HepG2 (cell line): Measurements from ENCODE around the gene MYO3B. TPM values are rescaled to one million over a fixed set of nuclear protein-coding genes. Genes with fewer than 3 reads are reported as not detected.

Experiments used
- ATF5 ChIP-seq: sonication (generic); formaldehyde crosslinking; IDR thresholded peaks from 2 replicates; pipeline ENCODE4 v1.4.0; 2020; ENCODE audit warnings: mild to moderate bottlenecking, low read depth, missing genetic modification reagents
- CCAR2 ChIP-seq: fragments of 200-400 bp; formaldehyde crosslinking; optimal IDR thresholded peaks from 2 replicates; pipeline ENCODE3; 2018; ENCODE audit warnings: low read depth, mild to moderate bottlenecking, low read length, moderate library complexity
- CHD2 ChIP-seq: IDR thresholded peaks from 2 replicates; pipeline ENCODE4 v1.6.1; 2011; ENCODE audit warnings: low read depth, low read length, improper control_type of control experiment
- CSRNP2 ChIP-seq: sonication (generic); formaldehyde crosslinking; conservative IDR thresholded peaks from 2 replicates; pipeline ENCODE4 v1.8.0; 2022; ENCODE audit warnings: low read depth, missing genetic modification reagents
- FIP1L1 ChIP-seq: fragments of 200-400 bp; formaldehyde crosslinking; IDR thresholded peaks from 2 replicates; pipeline ENCODE4 v1.6.1; 2018; ENCODE audit warnings: low read depth, mild to moderate bottlenecking, low read length, moderate library complexity, borderline replicate concordance; ENCODE audit not compliant: insufficient read depth
- HOXD1 ChIP-seq: sonication (generic); formaldehyde crosslinking; IDR thresholded peaks from 2 replicates; pipeline ENCODE4 v1.5.0; 2020; ENCODE audit warnings: missing genetic modification reagents
- ISX ChIP-seq: sonication (generic); formaldehyde crosslinking; conservative IDR thresholded peaks from 2 replicates; pipeline ENCODE4 v1.5.0; 2020; ENCODE audit warnings: missing genetic modification reagents
- JUND ChIP-seq: sonication (generic); formaldehyde crosslinking; IDR thresholded peaks from 2 replicates; pipeline ENCODE4 v1.8.0; 2022; ENCODE audit warnings: mild to moderate bottlenecking, missing genetic modification reagents
- KDM2A ChIP-seq: sonication (generic); formaldehyde crosslinking; IDR thresholded peaks from 2 replicates; pipeline ENCODE4 v1.4.0; 2020; ENCODE audit warnings: low read depth, missing genetic modification reagents, borderline replicate concordance
- KLF13 ChIP-seq: sonication (generic); formaldehyde crosslinking; IDR thresholded peaks from 2 replicates; pipeline ENCODE4 v1.4.0; 2020; ENCODE audit warnings: mild to moderate bottlenecking, missing genetic modification reagents
- NFE2L1 ChIP-seq: sonication (generic); formaldehyde crosslinking; IDR thresholded peaks from 2 replicates; pipeline ENCODE4 v1.4.0; 2020; ENCODE audit warnings: missing genetic modification reagents, mild to moderate bottlenecking, borderline replicate concordance
- NR3C1 ChIP-seq: sonication (generic); formaldehyde crosslinking; IDR thresholded peaks from 2 replicates; pipeline ENCODE4 v1.4.0; 2020; ENCODE audit warnings: missing genetic modification reagents
- SAFB2 ChIP-seq: sonication (generic); formaldehyde crosslinking; IDR thresholded peaks from 2 replicates; pipeline ENCODE4 v1.5.1; 2020; ENCODE audit warnings: missing genetic modification reagents, low read depth, mild to moderate bottlenecking, borderline replicate concordance
- SAP130 ChIP-seq: IDR thresholded peaks from 2 replicates; pipeline ENCODE4 v1.6.1; 2016; ENCODE audit warnings: low read depth
- SMARCC2 ChIP-seq: fragments of 450-650 bp; IDR thresholded peaks from 2 replicates; pipeline ENCODE4 v1.6.1; 2017; ENCODE audit warnings: antibody characterized with exemption, mild to moderate bottlenecking
- SOX5 ChIP-seq: IDR thresholded peaks from 2 replicates; pipeline ENCODE4 v1.6.1; 2016; ENCODE audit warnings: borderline replicate concordance
- TSC22D2 ChIP-seq: sonication (generic); formaldehyde crosslinking; IDR thresholded peaks from 2 replicates; pipeline ENCODE4 v1.5.1; 2020; ENCODE audit warnings: missing genetic modification reagents, mild to moderate bottlenecking, borderline replicate concordance
- ZFP36L2 ChIP-seq: sonication (generic); formaldehyde crosslinking; IDR thresholded peaks from 2 replicates; pipeline ENCODE4 v1.4.0; 2020; ENCODE audit warnings: missing genetic modification reagents
- ZNF382 ChIP-seq: sonication (generic); formaldehyde crosslinking; IDR thresholded peaks from 2 replicates; pipeline ENCODE4 v1.5.0; 2020; ENCODE audit warnings: missing genetic modification reagents, mild to moderate bottlenecking, borderline replicate concordance
- ZNF446 ChIP-seq: sonication (generic); formaldehyde crosslinking; IDR thresholded peaks from 2 replicates; pipeline ENCODE4 v1.5.0; 2020; ENCODE audit warnings: mild to moderate bottlenecking, missing genetic modification reagents
- ZNF562 ChIP-seq: sonication (generic); formaldehyde crosslinking; IDR thresholded peaks from 2 replicates; pipeline ENCODE4 v1.8.0; 2022; ENCODE audit warnings: missing genetic modification reagents, borderline replicate concordance
- ZSCAN29 ChIP-seq: sonication (generic); formaldehyde crosslinking; conservative IDR thresholded peaks from 2 replicates; pipeline ENCODE4 v1.4.0; 2020; ENCODE audit warnings: mild to moderate bottlenecking, missing genetic modification reagents
- polyA plus RNA-seq, 8 experiments: library from polyadenylated mRNA; depleted of rRNA in 3 of 8; stranded (reverse) in 7 of 8; unstranded in 1 of 8; fragments of >200 nt; fragmentation: Illumina TruSeq in 4 of 8; extraction: Trizol in 4 of 8; gene quantifications; 2 replicates each; pipeline versions ENCODE4 v1.2.1 to v1.2.3, GENCODE V29; 2011 to 2016; ENCODE audit warnings: low read depth in 4 of 8, missing spikeins in 1 of 8, mixed read lengths in 1 of 8; ENCODE audit not compliant: insufficient read depth in 1 of 8
- total RNA-seq, 5 experiments: library from RNA; depleted of rRNA; stranded (reverse); fragments of >200 nt; fragmentation: Illumina TruSeq; extraction: Trizol; gene quantifications; 2 replicates each; pipeline ENCODE4 v1.2.3, GENCODE V29; 2016; ENCODE audit warnings: low read depth in 1 of 5
- TF ChIP-seq, protein P1 (sequence below): IDR thresholded peaks from 2 replicates; pipeline ENCODE4 v1.6.1; 2016
- TF ChIP-seq, protein P2 (sequence below): sonication (generic); formaldehyde crosslinking; IDR thresholded peaks from 2 replicates; pipeline ENCODE4 v1.8.1; 2023; ENCODE audit warnings: mild to moderate bottlenecking, missing genetic modification reagents
- TF ChIP-seq, protein P3 (sequence below): sonication (generic); formaldehyde crosslinking; IDR thresholded peaks from 2 replicates; pipeline ENCODE4 v1.8.1; 2022; ENCODE audit warnings: mild to moderate bottlenecking, missing genetic modification reagents

The MYO3B gene
- total and polyA plus RNA-seq, 2 of the 13 experiments (the other 11 are each of a cell fraction or from before 2014, with no cell fraction given) = 0.01 TPM; not detected in 1

DNA sequence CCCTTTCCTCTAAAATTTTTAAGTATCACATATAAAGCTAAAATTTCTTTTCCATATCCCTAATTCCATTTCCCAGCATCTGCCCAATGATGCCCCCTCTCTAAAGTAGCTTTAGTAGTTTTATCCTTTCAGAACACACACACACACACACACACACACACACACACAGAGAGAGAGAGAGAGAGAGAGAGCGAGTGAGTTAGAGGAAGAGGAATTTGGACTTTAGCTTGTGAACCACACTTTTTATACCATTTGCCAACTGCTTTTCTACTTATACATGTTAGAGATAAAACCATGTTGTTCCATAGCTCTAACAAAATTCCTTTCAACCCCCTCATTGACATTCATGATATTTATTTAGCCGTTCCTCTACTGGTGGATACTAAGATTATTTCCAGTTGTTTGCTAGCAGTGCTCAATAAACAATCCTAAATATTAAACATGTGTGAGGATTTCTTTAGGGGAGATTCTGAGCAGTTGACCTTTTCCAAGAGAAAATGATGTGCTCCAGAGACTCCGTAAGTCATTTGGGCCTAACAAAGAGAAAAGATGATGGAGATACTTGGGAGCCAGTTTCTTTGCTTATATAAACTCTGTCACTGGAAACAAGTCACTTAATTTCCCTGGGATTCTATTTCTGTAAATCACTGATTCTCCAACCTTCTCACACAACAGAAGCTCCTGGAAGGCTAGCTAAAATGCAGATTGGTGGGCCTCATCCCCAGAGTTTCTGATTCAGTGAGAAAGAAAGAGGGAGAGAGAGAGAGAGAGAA lies 307.5 kb downstream of the MYO3B start (continued):
- TF ChIP-seq KDM2A (CRISPR knock-in tag) (no peak), ZNF562 (CRISPR knock-in tag) (no peak), KLF13 (CRISPR knock-in tag) (no peak), HOXD1 (CRISPR knock-in tag) (no peak), NFE2L1 (CRISPR knock-in tag) (no peak), ZNF382 (CRISPR knock-in tag) (no peak), ZSCAN29 (CRISPR knock-in tag) (no peak), ZNF446 (no peak), CSRNP2 (CRISPR knock-in tag) (no peak), SAP130 (CRISPR knock-in tag) (peak; percentile 53), ATF5 (CRISPR knock-in tag) (no peak), SOX5 (CRISPR knock-in tag) (no peak), CCAR2 (no peak), CHD2 (no peak), FIP1L1 (no peak), SMARCC2 (peak; percentile 74), ZFP36L2 (CRISPR knock-in tag) (no peak), SAFB2 (CRISPR knock-in tag) (no peak), NR3C1 (CRISPR knock-in tag) (no peak), ISX (CRISPR knock-in tag) (no peak), TSC22D2 (CRISPR knock-in tag) (no peak), JUND (CRISPR knock-in tag) (no peak)
- TF ChIP-seq, protein P1, sequence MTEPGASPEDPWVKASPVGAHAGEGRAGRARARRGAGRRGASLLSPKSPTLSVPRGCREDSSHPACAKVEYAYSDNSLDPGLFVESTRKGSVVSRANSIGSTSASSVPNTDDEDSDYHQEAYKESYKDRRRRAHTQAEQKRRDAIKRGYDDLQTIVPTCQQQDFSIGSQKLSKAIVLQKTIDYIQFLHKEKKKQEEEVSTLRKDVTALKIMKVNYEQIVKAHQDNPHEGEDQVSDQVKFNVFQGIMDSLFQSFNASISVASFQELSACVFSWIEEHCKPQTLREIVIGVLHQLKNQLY (CRISPR knock-in tag) = no peak
- TF ChIP-seq, protein P2, sequence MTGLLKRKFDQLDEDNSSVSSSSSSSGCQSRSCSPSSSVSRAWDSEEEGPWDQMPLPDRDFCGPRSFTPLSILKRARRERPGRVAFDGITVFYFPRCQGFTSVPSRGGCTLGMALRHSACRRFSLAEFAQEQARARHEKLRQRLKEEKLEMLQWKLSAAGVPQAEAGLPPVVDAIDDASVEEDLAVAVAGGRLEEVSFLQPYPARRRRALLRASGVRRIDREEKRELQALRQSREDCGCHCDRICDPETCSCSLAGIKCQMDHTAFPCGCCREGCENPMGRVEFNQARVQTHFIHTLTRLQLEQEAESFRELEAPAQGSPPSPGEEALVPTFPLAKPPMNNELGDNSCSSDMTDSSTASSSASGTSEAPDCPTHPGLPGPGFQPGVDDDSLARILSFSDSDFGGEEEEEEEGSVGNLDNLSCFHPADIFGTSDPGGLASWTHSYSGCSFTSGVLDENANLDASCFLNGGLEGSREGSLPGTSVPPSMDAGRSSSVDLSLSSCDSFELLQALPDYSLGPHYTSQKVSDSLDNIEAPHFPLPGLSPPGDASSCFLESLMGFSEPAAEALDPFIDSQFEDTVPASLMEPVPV (CRISPR knock-in tag) = no peak
- TF ChIP-seq, protein P3, sequence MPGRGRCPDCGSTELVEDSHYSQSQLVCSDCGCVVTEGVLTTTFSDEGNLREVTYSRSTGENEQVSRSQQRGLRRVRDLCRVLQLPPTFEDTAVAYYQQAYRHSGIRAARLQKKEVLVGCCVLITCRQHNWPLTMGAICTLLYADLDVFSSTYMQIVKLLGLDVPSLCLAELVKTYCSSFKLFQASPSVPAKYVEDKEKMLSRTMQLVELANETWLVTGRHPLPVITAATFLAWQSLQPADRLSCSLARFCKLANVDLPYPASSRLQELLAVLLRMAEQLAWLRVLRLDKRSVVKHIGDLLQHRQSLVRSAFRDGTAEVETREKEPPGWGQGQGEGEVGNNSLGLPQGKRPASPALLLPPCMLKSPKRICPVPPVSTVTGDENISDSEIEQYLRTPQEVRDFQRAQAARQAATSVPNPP (CRISPR knock-in tag) = no peak
